HG02938 (cell line): ENCODE measurements around the gene PDE6D.
A peak's percentile ranks its signal among the peaks of the same experiment; 100 is the strongest.

Source experiments
- ATAC-seq: cut with Tn5 transposase; IDR thresholded peaks from one replicate; pipeline ENCODE4 v1.9.1; 2021; ENCODE audit warnings: mild to moderate bottlenecking, moderate library complexity; ENCODE audit not compliant: unreplicated experiment

The PDE6D gene

GRCh38 chr2:231780909-231781797, at the start of gene PDE6D:
Gene PDE6D (minus strand): TSS chr2:231781282. CDS start chr2:231781114, 168 bp downstream.
- peak; percentile 88 for ATAC-seq

GRCh38 chr2:231821908-231822307, 40.8 kb upstream of the PDE6D start:
- ATAC-seq: no peak

DNA sequence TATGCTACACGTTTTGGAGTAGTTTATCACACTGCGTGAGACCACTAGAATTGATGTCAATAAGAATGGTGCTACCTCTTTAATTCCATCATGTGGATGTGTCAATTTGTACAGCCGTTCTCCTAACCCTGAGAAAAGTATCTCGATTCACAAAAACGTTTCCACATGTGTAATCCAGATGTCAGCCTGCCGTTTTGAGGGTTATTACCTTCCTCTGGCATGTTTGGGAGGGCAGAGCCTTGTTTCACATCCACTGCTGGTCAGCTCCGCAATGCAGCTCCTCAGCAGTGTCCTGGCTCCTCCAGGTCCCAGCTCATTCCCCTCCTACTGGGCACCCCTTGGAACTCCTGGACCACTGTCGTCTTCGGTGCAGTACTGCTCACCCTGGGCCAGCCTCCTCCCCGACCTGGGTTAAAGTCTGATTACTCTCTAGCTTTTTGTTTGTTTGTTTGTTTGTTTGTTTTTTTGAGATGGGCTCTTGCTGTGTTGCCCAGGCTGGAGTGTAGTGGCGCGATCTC, 39.8 kb upstream of the PDE6D start:
- ATAC-seq: no peak

- no peak for ATAC-seq
These were observed 38.5 kb upstream of the PDE6D start for GRCh38 chr2:231819447-231820042.

DNA sequence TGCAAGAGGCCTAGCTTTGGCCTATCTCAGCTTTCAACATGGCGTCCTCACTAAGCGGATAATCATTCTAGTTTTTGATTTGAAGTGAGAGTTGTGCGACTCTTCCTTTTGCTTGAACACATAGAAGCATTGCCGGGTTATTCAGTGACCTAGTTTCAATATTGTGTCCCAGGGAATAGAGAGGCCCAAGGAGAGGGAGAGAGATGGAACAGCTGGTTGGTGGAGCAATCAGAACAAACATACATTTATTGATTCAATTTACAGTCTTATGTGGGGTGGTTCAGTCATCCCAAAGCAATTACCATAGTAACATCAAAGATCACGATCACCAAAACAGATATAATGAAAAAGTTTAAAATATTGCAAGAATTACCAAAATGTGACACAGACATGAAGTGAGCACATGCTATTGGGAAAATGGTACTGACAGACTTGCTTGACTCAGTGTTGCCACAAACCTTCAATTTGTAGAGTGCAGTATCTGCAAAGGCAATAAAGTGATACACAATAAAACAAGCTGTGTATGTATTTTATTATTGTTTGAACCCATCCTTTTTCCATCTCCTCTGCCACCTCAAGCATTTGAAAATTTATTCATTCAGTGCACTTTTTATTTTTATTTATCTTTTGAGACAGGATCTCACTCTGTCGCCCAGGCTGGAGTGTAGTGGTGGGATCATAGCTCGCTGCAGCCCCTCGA, 35.4 kb upstream of the PDE6D start:
- ATAC-seq: no peak

- no peak for ATAC-seq
These were observed 29.8 kb upstream of the PDE6D start for GRCh38 chr2:231810905-231811304.

- ATAC-seq: no peak
These were observed 25.9 kb upstream of the PDE6D start for GRCh38 chr2:231807020-231807419.

- no peak for ATAC-seq
These were observed 22.5 kb upstream of the PDE6D start for GRCh38 chr2:231803501-231804138.

GRCh38 chr2:231800493-231801091, 19.5 kb upstream of the PDE6D start:
- ATAC-seq: no peak

GRCh38 chr2:231795525-231796327, 14.6 kb upstream of the PDE6D start:
- no peak for ATAC-seq

GRCh38 chr2:231794383-231794782, 13.3 kb upstream of the PDE6D start:
- no peak for ATAC-seq

DNA sequence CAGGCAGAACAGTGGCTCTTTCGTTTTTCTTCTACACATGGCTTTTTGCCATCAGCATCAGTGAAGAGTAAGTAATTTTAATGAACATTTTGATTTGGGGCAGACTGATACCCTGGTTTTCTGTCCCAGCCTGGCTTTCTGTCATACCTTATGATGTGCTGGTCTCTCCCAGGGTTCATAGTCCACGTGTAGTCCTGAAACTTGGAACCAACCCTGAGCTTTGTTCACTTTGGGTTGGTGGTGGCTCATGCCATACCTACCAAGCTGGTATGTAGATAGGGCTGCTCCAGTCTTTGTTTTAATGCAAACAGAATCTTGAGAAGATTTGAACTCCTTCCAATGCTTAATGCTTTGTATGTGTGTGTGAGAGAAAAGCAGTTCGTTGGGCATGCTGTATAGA, 10.0 kb upstream of the PDE6D start:
- ATAC-seq: no peak

- no peak for ATAC-seq
These were observed 5.8 kb upstream of the PDE6D start for GRCh38 chr2:231786917-231787292.

- ATAC-seq: peak; percentile 52
These were observed 5.3 kb upstream of the PDE6D start, which contains the start of gene COPS7B for GRCh38 chr2:231786177-231786916. Gene COPS7B (plus strand): TSS chr2:231786445. CDS start chr2:231788571, 2,126 bp downstream.

- no peak for ATAC-seq
These were observed 4.7 kb upstream of the PDE6D start for GRCh38 chr2:231785822-231786176.

- no peak for ATAC-seq
These were observed 4.3 kb upstream of the PDE6D start for GRCh38 chr2:231785413-231785812.

DNA sequence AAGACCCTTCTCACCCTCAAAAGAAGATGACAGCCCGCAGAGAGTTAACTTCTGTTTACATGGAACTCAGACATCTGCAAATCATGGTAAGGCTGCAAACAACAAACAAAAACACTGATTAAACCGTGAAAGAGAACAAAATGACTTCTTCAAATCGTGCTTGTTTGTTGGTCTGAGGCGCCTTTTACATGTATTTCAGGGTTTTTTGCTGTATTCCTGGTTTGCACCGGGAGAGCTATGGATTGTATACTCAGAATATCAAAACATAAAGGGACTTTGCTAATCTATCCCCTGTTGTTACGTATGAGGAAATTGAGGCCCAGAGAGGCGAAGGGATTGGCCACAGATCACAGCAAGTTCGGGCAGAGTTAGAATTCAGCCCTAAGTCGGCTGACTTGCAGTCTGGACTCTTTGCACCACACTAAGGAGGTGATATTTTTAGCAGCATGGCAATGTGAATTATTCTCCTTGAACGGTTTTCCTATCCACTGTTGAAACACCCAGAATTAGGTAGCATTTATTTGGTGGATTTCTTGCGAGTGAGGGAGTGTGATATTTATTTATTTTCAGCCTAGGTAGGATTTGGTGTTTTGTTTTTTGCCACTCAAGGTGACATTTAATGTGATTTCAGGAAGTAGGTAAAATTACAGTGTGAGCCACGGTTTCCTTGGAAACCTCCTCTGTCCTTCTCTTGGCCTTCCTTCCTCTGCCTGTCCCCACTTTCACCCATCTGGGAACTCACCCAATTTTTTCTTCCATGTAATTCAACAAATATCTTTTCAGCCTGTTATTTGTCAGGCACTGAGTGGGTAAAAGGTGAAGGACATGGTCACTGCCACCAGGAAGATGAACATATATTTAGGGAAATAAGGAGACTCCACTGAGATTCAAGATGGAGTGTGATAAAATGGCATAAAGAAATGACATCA, 980 bp upstream of the PDE6D start:
- ATAC-seq: no peak
